Endothelial cell of umbilical vein (primary cell): ENCODE results near the gene SLCO3A1. TPM values are rescaled to one million over a fixed set of nuclear protein-coding genes. Genes with fewer than 3 reads are reported as not detected.

Experiments
- BruUV-seq: library from RNA; stranded (reverse); fragments of 400-500 nt; replicated peaks from 2 replicates; lab custom pipeline; 2021; lab: Mats Ljungman, UMichigan
- CTCF ChIA-PET: fragments of 300-600, 350-600 bp; sonication (Branson Sonifier 250); formaldehyde crosslinking; loops from one replicate; lab custom pipeline; 2021; ENCODE audit warnings: antibody characterized with exemption, inconsistent platforms; lab: Charles Lee
- POLR2A ChIA-PET: fragments of 300-600, 350-600 bp; sonication (Branson Sonifier 250); formaldehyde crosslinking; loops from one replicate; lab custom pipeline; 2021; ENCODE audit warnings: antibody characterized with exemption, inconsistent platforms; lab: Charles Lee
- DNase-seq: peaks from one replicate; pipeline ENCODE4 v3.0.0-alpha.2; 2011; ENCODE audit warnings: low read depth, low spot score
- FAIRE-seq: peaks from 2 replicates; lab custom pipeline; 2011; peaks lifted over from hg19 to GRCh38; lab: Jason Lieb, UNC
- H2AFZ ChIP-seq: 2 replicates; pipeline ENCODE4 v1.6.0; 2012; ENCODE audit warnings: low read depth, low read length, control low read depth, inconsistent platforms
- H3K27ac ChIP-seq: 2 replicates; pipeline ENCODE4 v1.5.1; 2011; ENCODE audit warnings: low read depth, mild to moderate bottlenecking, control low read depth, low read length, moderate library complexity; ENCODE audit not compliant: insufficient read depth
- H3K27me3 ChIP-seq, 2 experiments: 2 replicates each; pipeline versions ENCODE4 v1.6.0 to v1.6.1; 2011; ENCODE audit warnings: low read length in 2 of 2, mixed read lengths in 1 of 2; ENCODE audit not compliant: control insufficient read depth in 2 of 2, insufficient read depth in 2 of 2
- H3K36me3 ChIP-seq, 2 experiments: 2 replicates in 1 of 2; 3 replicates in 1 of 2; pipeline ENCODE4 v1.5.1; 2011; ENCODE audit warnings: low read length in 2 of 2, mild to moderate bottlenecking in 1 of 2, moderate library complexity in 1 of 2; ENCODE audit not compliant: control insufficient read depth in 2 of 2, insufficient read depth in 2 of 2; ENCODE audit errors: extremely low read depth in 1 of 2
- H3K4me1 ChIP-seq: 3 replicates; pipeline ENCODE4 v1.5.1; 2011; ENCODE audit warnings: mild to moderate bottlenecking, low read length; ENCODE audit not compliant: control insufficient read depth, insufficient read depth; ENCODE audit errors: extremely low read depth
- H3K4me2 ChIP-seq: 2 replicates; pipeline ENCODE4 v1.6.1; 2011; ENCODE audit warnings: low read length, control low read depth, mixed read lengths; ENCODE audit not compliant: insufficient read depth
- H3K4me3 ChIP-seq, 3 experiments: fragments of 200-600 bp in 1 of 3; sonication (generic), shearing (Covaris generic) in 1 of 3; replicated peaks in 1 of 3; 2 replicates each; pipeline ENCODE4 v1.5.1; 2011 to 2016; ENCODE audit warnings: control low read depth in 3 of 3, low read length in 3 of 3, mild to moderate bottlenecking in 2 of 3, inconsistent platforms in 1 of 3, low read depth in 1 of 3, moderate library complexity in 1 of 3; ENCODE audit not compliant: insufficient read depth in 1 of 3
- H3K79me2 ChIP-seq: 2 replicates; pipeline ENCODE4 v1.6.0; 2012; ENCODE audit warnings: low read length, inconsistent platforms; ENCODE audit not compliant: control insufficient read depth, insufficient read depth
- H3K9ac ChIP-seq: replicated peaks from 2 replicates; pipeline ENCODE3; 2011; ENCODE audit warnings: low read length, control low read depth; ENCODE audit not compliant: insufficient read depth; ENCODE audit errors: extremely low read depth
- H3K9me1 ChIP-seq: replicated peaks from 3 replicates; pipeline ENCODE4 v1.6.0; 2011; ENCODE audit warnings: mild to moderate bottlenecking, low read length; ENCODE audit not compliant: control insufficient read depth, insufficient read depth; ENCODE audit errors: extremely low read depth
- H3K9me3 ChIP-seq: replicated peaks from 2 replicates; pipeline ENCODE4 v1.5.1; 2012; ENCODE audit warnings: low read length, inconsistent platforms; ENCODE audit not compliant: control insufficient read depth, insufficient read depth
- H4K20me1 ChIP-seq: replicated peaks from 2 replicates; pipeline ENCODE3; 2011; ENCODE audit warnings: mild to moderate bottlenecking, low read length; ENCODE audit not compliant: control insufficient read depth, insufficient read depth; ENCODE audit errors: extremely low read depth
- CTCF ChIP-seq, 2 donors: IDR thresholded peaks; 1 replicate in 1 of 2; 2 replicates in 1 of 2; pipeline ENCODE4 v1.5.1; 2011; ENCODE audit warnings: low read length in 2 of 2, mild to moderate bottlenecking in 2 of 2, moderate library complexity in 2 of 2, control low read depth in 1 of 2, inconsistent platforms in 1 of 2, low read depth in 1 of 2; ENCODE audit not compliant: insufficient read depth in 1 of 2; ENCODE audit errors: extremely low read depth in 1 of 2
- EZH2 ChIP-seq: IDR thresholded peaks from 2 replicates; pipeline ENCODE4 v1.6.1; 2012; ENCODE audit warnings: borderline replicate concordance, low read depth, mild to moderate bottlenecking, moderate library complexity, low read length, inconsistent platforms; ENCODE audit not compliant: severe bottlenecking
- FOS ChIP-seq: IDR thresholded peaks from 2 replicates; pipeline ENCODE4 v1.6.1; 2011; ENCODE audit warnings: mild to moderate bottlenecking, low read length, moderate library complexity, borderline replicate concordance; ENCODE audit not compliant: insufficient read depth
- GATA2 ChIP-seq: IDR thresholded peaks from 2 replicates; pipeline ENCODE4 v1.7.0; 2011; ENCODE audit warnings: low read depth, mild to moderate bottlenecking, moderate library complexity, mixed read lengths, low read length; ENCODE audit not compliant: insufficient read length, insufficient read depth
- JUN ChIP-seq: IDR thresholded peaks from 2 replicates; pipeline ENCODE4 v1.6.1; 2011; ENCODE audit warnings: borderline replicate concordance, low read depth; ENCODE audit not compliant: insufficient read length, insufficient read depth
- MAX ChIP-seq: IDR thresholded peaks from 2 replicates; pipeline ENCODE4 v1.6.1; 2011; ENCODE audit not compliant: insufficient read depth, insufficient read length
- MYC ChIP-seq: IDR thresholded peaks from one replicate; pipeline ENCODE4 v1.6.1; 2011; ENCODE audit warnings: mild to moderate bottlenecking, low read depth, low read length
- POLR2A ChIP-seq: IDR thresholded peaks from 2 replicates; pipeline ENCODE4 v1.6.1; 2012; ENCODE audit warnings: low read depth, mild to moderate bottlenecking, control low read depth, low read length
- POLR2AphosphoS5 ChIP-seq: IDR thresholded peaks from 2 replicates; pipeline ENCODE4 v1.6.1; 2012; ENCODE audit warnings: low read depth, mild to moderate bottlenecking, control low read depth, low read length, moderate library complexity; ENCODE audit not compliant: insufficient read depth
- dilution Hi-C: fragments of 300-500 bp; cut with MboI; formaldehyde crosslinking; loops from one replicate; pipeline ENCODE4 v1.15.0; 2019; ENCODE audit warnings: low sequenced_read_pairs; ENCODE audit not compliant: extremely low pct_ligation_motif_present
- intact Hi-C: fragments of 100-400 bp; cut with micrococcal nuclease; formaldehyde crosslinking; loops from one replicate; pipeline ENCODE4 v1.10.0; 2022
- polyA plus RNA-seq, 4 experiments: library from polyadenylated mRNA; depleted of rRNA in 3 of 4; stranded (reverse) in 3 of 4; unstranded in 1 of 4; fragments of >200 nt; gene quantifications; 2 replicates each; pipeline versions ENCODE4 v1.2.1 to v1.2.3, GENCODE V29; 2011 to 2012; ENCODE audit warnings: missing spikeins in 1 of 4
- total RNA-seq: library from RNA; stranded (reverse); gene quantifications from 2 replicates; pipeline ENCODE4 v1.2.3, GENCODE V29; 2021

Gene SLCO3A1
- total and polyA plus RNA-seq, 2 donors (not counting 3 experiments of a cell fraction or from before 2014, with no cell fraction given), result 0.88 to 0.92 TPM

- Histone ChIP-seq H3K4me2 (no peak overlapping the region), H3K4me1 (no peaks in the 10 kb centered on the region), H4K20me1 (no peaks in the 10 kb centered on the region), H3K79me2 (no peaks in the 10 kb centered on the region), H3K36me3 (no peaks in the 10 kb centered on the region), H3K4me3 (no peak overlapping the region), H3K9ac (no peak overlapping the region), H3K27me3 (no peaks in the 10 kb centered on the region), H3K9me1 (no peaks in the 10 kb centered on the region), H3K9me3 (no peaks in the 10 kb centered on the region), H2AFZ (no peak overlapping the region), H3K27ac (no peak overlapping the region)
- TF ChIP-seq POLR2A (no peak), GATA2 (no peak), MYC (no peak), FOS (no peak), MAX (no peak), JUN (no peak), POLR2AphosphoS5 (no peak), EZH2 (no peak), CTCF (IDR thresholded peaks at IDR 0.05; ENCODE audit: extremely low read depth in 1 of 2, insufficient read depth in 1 of 2, low read depth in 1 of 2, low read length in 2 of 2) (no peak)
- CTCF ChIA-PET, result no interaction called here
- BruUV-seq, result no TSS peak
- dilution Hi-C loops, result no loop called here
- DNase-seq (no peak), FAIRE-seq (no peak)
- intact Hi-C loops, result no loop called here
- POLR2A ChIA-PET, result no interaction called here
These were observed 83.4 kb downstream of the SLCO3A1 start for GRCh38 chr15:91936927-91937326.
